Glutamatergic neuron (in vitro differentiated cells): ENCODE measurements around the gene GRHL3. TPM values are rescaled to one million over a fixed set of nuclear protein-coding genes. Genes with fewer than 3 reads are reported as not detected.

ENCODE experiments used
- DNase-seq: peaks from one replicate; pipeline ENCODE4 v3.0.0; 2022
- H3K27ac Mint-ChIP-seq: one replicate; pipeline ENCODE4 v1.8.0; 2020; ENCODE audit warnings: mild to moderate bottlenecking, mixed read lengths, inconsistent platforms; ENCODE audit not compliant: unreplicated experiment
- H3K27me3 Mint-ChIP-seq: one replicate; pipeline ENCODE4 v1.8.0; 2020; ENCODE audit warnings: mild to moderate bottlenecking, moderate library complexity, mixed read lengths, inconsistent platforms; ENCODE audit not compliant: unreplicated experiment
- H3K36me3 Mint-ChIP-seq: one replicate; pipeline ENCODE4 v1.8.0; 2020; ENCODE audit warnings: mild to moderate bottlenecking, mixed read lengths, inconsistent platforms; ENCODE audit not compliant: unreplicated experiment
- H3K4me1 Mint-ChIP-seq: one replicate; pipeline ENCODE4 v1.8.0; 2020; ENCODE audit warnings: mild to moderate bottlenecking, low read depth, mixed read lengths, inconsistent platforms; ENCODE audit not compliant: unreplicated experiment
- H3K4me3 Mint-ChIP-seq: one replicate; pipeline ENCODE4 v1.8.0; 2020; ENCODE audit warnings: mild to moderate bottlenecking, mixed read lengths, inconsistent platforms; ENCODE audit not compliant: unreplicated experiment
- H3K9me3 Mint-ChIP-seq: one replicate; pipeline ENCODE4 v1.8.0; 2020; ENCODE audit warnings: mild to moderate bottlenecking, moderate library complexity, mixed read lengths, inconsistent platforms; ENCODE audit not compliant: unreplicated experiment
- CTCF ChIP-seq: fragments of 200-600 bp; sonication (generic); IDR thresholded peaks from one replicate; pipeline ENCODE4 v1.5.0; 2021; ENCODE audit not compliant: partially characterized antibody, unreplicated experiment
- total RNA-seq: library from RNA; stranded (reverse); fragmentation: NEBNext Ultra II Directional; extraction: Animal tissue kit (Norgen Biotek cat#: 25700); gene quantifications from one replicate; pipeline ENCODE4 v1.2.1, GENCODE V29; 2021; ENCODE audit not compliant: unreplicated experiment

Gene GRHL3
- total RNA-seq, 1 donor from 2014 or later = 0.37 TPM

- peaks cover 1% of the 10 kb centered on the region for H3K9me3 Mint-ChIP-seq
- no peaks in the 10 kb centered on the region for H3K36me3 Mint-ChIP-seq
- TF ChIP-seq CTCF = no peak
- H3K4me1 Mint-ChIP-seq = no peaks in the 10 kb centered on the region
- H3K27me3 Mint-ChIP-seq = no peaks in the 10 kb centered on the region
- DNase-seq = no peak
- H3K27ac Mint-ChIP-seq = no peak overlapping the region
- H3K4me3 Mint-ChIP-seq = no peak overlapping the region
These were observed 6.7 kb downstream of the GRHL3 start for GRCh38 chr1:24325587-24326449.

DNA sequence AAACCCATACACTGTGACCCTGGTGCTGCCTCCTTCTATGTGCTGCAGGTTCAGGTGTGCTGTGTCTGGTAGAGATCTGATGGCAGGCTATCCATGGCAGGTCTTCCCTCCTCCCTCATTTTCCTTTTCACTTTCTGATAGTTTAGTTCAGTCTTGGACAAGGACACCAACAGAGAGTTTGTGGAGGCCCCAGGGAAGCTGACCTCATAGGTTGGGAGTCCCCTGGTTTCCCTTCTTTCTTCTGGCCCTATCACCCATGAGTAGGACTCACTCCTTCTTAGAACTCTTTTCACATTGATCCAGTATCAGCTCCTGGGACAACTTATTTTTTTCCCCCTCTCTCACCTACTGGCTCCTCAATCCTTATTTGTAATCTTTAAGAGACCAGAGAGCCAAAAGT, 8.3 kb downstream of the GRHL3 start:
- Mint-ChIP-seq H3K9me3 (peaks cover 1% of the 10 kb centered on the region), H3K4me1 (no peaks in the 10 kb centered on the region), H3K4me3 (no peak overlapping the region), H3K27me3 (peaks cover 1% of the 10 kb centered on the region), H3K36me3 (no peaks in the 10 kb centered on the region), H3K27ac (no peak overlapping the region)
- no peak for TF ChIP-seq CTCF
- no peak for DNase-seq

DNA sequence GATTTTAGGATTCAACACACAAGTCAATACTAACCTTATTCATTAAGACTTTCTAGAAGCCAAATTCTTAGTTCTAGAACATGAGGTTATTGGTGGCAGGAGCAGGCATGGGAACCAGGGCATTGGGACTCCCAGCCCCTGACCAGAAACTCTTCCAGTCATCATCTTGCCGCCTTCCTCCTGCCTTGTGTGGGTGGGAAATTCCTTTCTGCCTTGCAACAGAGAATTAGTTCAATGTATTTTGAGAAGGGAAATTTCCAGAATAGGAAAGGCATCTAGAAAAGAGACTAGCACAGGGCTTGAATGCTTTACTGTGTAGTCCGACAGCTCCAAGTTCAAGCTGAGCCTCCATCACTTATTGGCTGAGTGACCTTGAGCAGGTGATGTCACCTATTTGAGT, 8.7 kb downstream of the GRHL3 start:
- Mint-ChIP-seq H3K36me3 (no peaks in the 10 kb centered on the region), H3K4me1 (no peaks in the 10 kb centered on the region), H3K27ac (no peak overlapping the region), H3K27me3 (peaks cover 1% of the 10 kb centered on the region), H3K4me3 (no peak overlapping the region), H3K9me3 (peaks cover 1% of the 10 kb centered on the region)
- TF ChIP-seq CTCF = no peak
- no peak for DNase-seq

- no peaks in the 10 kb centered on the region for H3K36me3 Mint-ChIP-seq
- peaks cover 1% of the 10 kb centered on the region for H3K27me3 Mint-ChIP-seq
- DNase-seq = no peak
- TF ChIP-seq CTCF = no peak
- no peak overlapping the region for H3K27ac Mint-ChIP-seq
- H3K4me1 Mint-ChIP-seq = no peaks in the 10 kb centered on the region
- no peak overlapping the region for H3K4me3 Mint-ChIP-seq
- peaks cover 1% of the 10 kb centered on the region for H3K9me3 Mint-ChIP-seq
These were observed 10.2 kb downstream of the GRHL3 start for GRCh38 chr1:24329331-24329730.

GRCh38 chr1:24329797-24330543, 10.8 kb downstream of the GRHL3 start:
- H3K27ac Mint-ChIP-seq = no peak overlapping the region
- no peak overlapping the region for H3K4me3 Mint-ChIP-seq
- no peaks in the 10 kb centered on the region for H3K36me3 Mint-ChIP-seq
- no peaks in the 10 kb centered on the region for H3K4me1 Mint-ChIP-seq
- H3K27me3 Mint-ChIP-seq = peaks cover 1% of the 10 kb centered on the region
- TF ChIP-seq CTCF = no peak
- H3K9me3 Mint-ChIP-seq = peaks cover 1% of the 10 kb centered on the region
- no peak for DNase-seq
